ENCODE measurements around the gene PHACTR2. TPM values are rescaled to one million over a fixed set of nuclear protein-coding genes. Genes with fewer than 3 reads are reported as not detected.
"Not testable (repeated sequence)": the region's sequence is repeated elsewhere in the genome, so short reads cannot be mapped to it uniquely, and the experiment has no call there.

The PHACTR2 gene
- total RNA-seq: 51.4 and 62.5 TPM in 2 replicates

GRCh38 chr6:143677891-143678791 is at the start of gene PHACTR2:
Gene PHACTR2, plus strand, starts transcription at chr6:143677965. Its CDS starts 199 bp downstream, at chr6:143678164.
- TF ChIP-seq CTCF (IDR thresholded peaks at IDR 0.05; ENCODE audit: insufficient read depth, low read depth, low read length): no peak
- DNase-seq (ENCODE audit: low read depth): peak; percentile 84
- peak within 1 kb of the TSS; percentile 82 for H3K4me3 ChIP-seq (ENCODE audit: low read depth, low read length)

- no peak for TF ChIP-seq CTCF (IDR thresholded peaks at IDR 0.05; ENCODE audit: insufficient read depth, low read depth, low read length)
- peak; percentile 59 for DNase-seq (ENCODE audit: low read depth)
- H3K4me3 ChIP-seq (ENCODE audit: low read depth, low read length): no peak overlapping the region
These were observed 48.4 kb upstream of the PHACTR2 start for GRCh38 chr6:143629104-143630080.

- DNase-seq (ENCODE audit: low read depth): not testable (repeated sequence)
These were observed 46.6 kb upstream of the PHACTR2 start for GRCh38 chr6:143631196-143631595.

GRCh38 chr6:143632894-143633293 is 44.9 kb upstream of the PHACTR2 start:
- no peak for TF ChIP-seq CTCF (IDR thresholded peaks at IDR 0.05; ENCODE audit: insufficient read depth, low read depth, low read length)
- DNase-seq (ENCODE audit: low read depth): no peak
- no peak overlapping the region for H3K4me3 ChIP-seq (ENCODE audit: low read depth, low read length)

More at GRCh38 chr6:143631196-143631595, 46.6 kb upstream of the PHACTR2 start:
- not testable (repeated sequence) for H3K4me3 ChIP-seq (ENCODE audit: low read depth, low read length)

- H3K4me3 ChIP-seq (ENCODE audit: low read depth, low read length): no peak overlapping the region
- no peak for TF ChIP-seq CTCF (IDR thresholded peaks at IDR 0.05; ENCODE audit: insufficient read depth, low read depth, low read length)
- DNase-seq (ENCODE audit: low read depth): no peak
These were observed 43.3 kb upstream of the PHACTR2 start for GRCh38 chr6:143634486-143634885.

- no peak for DNase-seq (ENCODE audit: low read depth)
- TF ChIP-seq CTCF (IDR thresholded peaks at IDR 0.05; ENCODE audit: insufficient read depth, low read depth, low read length): no peak
- H3K4me3 ChIP-seq (ENCODE audit: low read depth, low read length): no peak overlapping the region
These were observed 40.1 kb upstream of the PHACTR2 start for GRCh38 chr6:143637691-143638090.

- no peak for DNase-seq (ENCODE audit: low read depth)
- no peak overlapping the region for H3K4me3 ChIP-seq (ENCODE audit: low read depth, low read length)
- TF ChIP-seq CTCF (IDR thresholded peaks at IDR 0.05; ENCODE audit: insufficient read depth, low read depth, low read length): no peak
These were observed 35.4 kb upstream of the PHACTR2 start for GRCh38 chr6:143642403-143642802.
